Lung (tissue), 12 donors: Measurements from ENCODE around the gene CNTNAP2. TPM values are rescaled to one million over a fixed set of nuclear protein-coding genes. Genes with fewer than 3 reads are reported as not detected.

ENCODE experiments used
- ATAC-seq: fragments of 200-7000 bp; cut with Tn5 transposase; one replicate; pipeline ENCODE4 v1.9.1; 2020; ENCODE audit warnings: moderate number of reproducible peaks; ENCODE audit not compliant: insufficient read depth, low FRiP score
- DNase-seq, 3 donors: peaks; one replicate each; pipeline ENCODE4 v3.0.0-alpha.2; 2013 to 2017
- H3K27ac ChIP-seq, 2 donors: one replicate each; pipeline ENCODE4 v1.5.1; 2013; ENCODE audit warnings: mild to moderate bottlenecking in 2 of 2, moderate library complexity in 2 of 2, control low read depth in 1 of 2, inconsistent platforms in 1 of 2, low read depth in 1 of 2, low read length in 1 of 2
- H3K27me3 ChIP-seq, 3 donors: one replicate each; pipeline ENCODE4 v1.5.1; 2013; ENCODE audit warnings: low read length in 2 of 3; ENCODE audit not compliant: control insufficient read depth in 3 of 3, insufficient read depth in 3 of 3
- H3K36me3 ChIP-seq, 4 donors: one replicate each; pipeline ENCODE4 v1.5.1; 2013; ENCODE audit warnings: low read length in 4 of 4, mild to moderate bottlenecking in 1 of 4, moderate library complexity in 1 of 4; ENCODE audit not compliant: control insufficient read depth in 4 of 4, insufficient read depth in 4 of 4
- H3K4me1 ChIP-seq, 5 donors: one replicate each; pipeline ENCODE4 v1.5.1; 2013; ENCODE audit warnings: low read length in 5 of 5, mild to moderate bottlenecking in 2 of 5, moderate library complexity in 1 of 5; ENCODE audit not compliant: control insufficient read depth in 5 of 5, insufficient read depth in 5 of 5
- H3K4me3 ChIP-seq: one replicate; pipeline ENCODE4 v1.5.1; 2013; ENCODE audit warnings: mild to moderate bottlenecking, control low read depth, moderate library complexity
- H3K9ac ChIP-seq, 2 donors: one replicate each; pipeline ENCODE4 v1.5.1; 2013; ENCODE audit warnings: low read length in 2 of 2, control low read depth in 1 of 2; ENCODE audit not compliant: insufficient read depth in 1 of 2
- H3K9me3 ChIP-seq, 4 donors: one replicate each; pipeline ENCODE4 v1.5.1; 2013; ENCODE audit warnings: low read length in 3 of 4, mild to moderate bottlenecking in 1 of 4, moderate library complexity in 1 of 4; ENCODE audit not compliant: control insufficient read depth in 4 of 4, insufficient read depth in 3 of 4
- CTCF ChIP-seq: IDR thresholded peaks from 2 replicates; pipeline ENCODE4 v1.5.1; 2012; ENCODE audit warnings: mild to moderate bottlenecking; ENCODE audit errors: control extremely low read depth, extremely low read depth
- WGBS, 2 donors: extraction: QIAGEN DNeasy Blood & Tissue Kit; methylation state at CpG; one replicate each; pipeline ENCODE4 v1.1.7; 2013; 5-methylcytosine and 5-hydroxymethylcytosine counted together
- polyA plus RNA-seq, 2 donors: library from polyadenylated mRNA; stranded (reverse); fragments of 200-250 nt; gene quantifications; one replicate each; pipeline ENCODE4 v1.2.1, GENCODE V29; 2013
- total RNA-seq, 2 donors: library from RNA; depleted of rRNA in 1 of 2; stranded (reverse); fragments of >200 nt in 1 of 2; gene quantifications; one replicate each; pipeline ENCODE4 v1.2.1, GENCODE V29; 2014 to 2021
- donor health status: control.
- donor health status: control.
- donor health status: Bipolar disorder and iron deficiency.
- donor health status: healthy.
- donor health status: DM: yes; HTN: yes; CAD: no.

The CNTNAP2 gene
- total and polyA plus RNA-seq, 4 donors: 0.18 to 45.3 (median 0.52) TPM

GRCh38 chr7:146764458-146764857 is 647.9 kb downstream of the CNTNAP2 start:
- WGBS, 2 donors: 55 to 70% methylated on average over 3 of the region's 3 CpGs
- no peak for TF ChIP-seq CTCF
- no peak for DNase-seq
- Histone ChIP-seq H3K36me3 (no peaks in the 10 kb centered on the region), H3K4me3 (no peak overlapping the region), H3K4me1 (no peaks in the 10 kb centered on the region), H3K27me3 (no peaks in the 10 kb centered on the region), H3K9me3 (no peaks in the 10 kb centered on the region), H3K27ac (no peak overlapping the region), H3K9ac (no peak overlapping the region)
- no peak for ATAC-seq

GRCh38 chr7:146768957-146769356 is 652.4 kb downstream of the CNTNAP2 start:
- DNase-seq (peak in 1 of 3 donors; percentile 12), ATAC-seq (no peak)
- TF ChIP-seq CTCF: no peak
- H3K4me1 ChIP-seq: no peaks in the 10 kb centered on the region
- H3K9ac ChIP-seq: no peak overlapping the region
- 77 to 82% methylated on average over 3 of the region's 3 CpGs for WGBS, 2 donors
- H3K9me3 ChIP-seq: no peaks in the 10 kb centered on the region
- no peak overlapping the region for H3K4me3 ChIP-seq
- no peak overlapping the region for H3K27ac ChIP-seq
- H3K36me3 ChIP-seq: no peaks in the 10 kb centered on the region
- H3K27me3 ChIP-seq: no peaks in the 10 kb centered on the region

GRCh38 chr7:146772601-146773000 is 656.0 kb downstream of the CNTNAP2 start:
- no peaks in the 10 kb centered on the region for H3K4me1 ChIP-seq
- ATAC-seq (no peak), DNase-seq (peak; percentile 32 to 61 (median 34))
- no peaks in the 10 kb centered on the region for H3K9me3 ChIP-seq
- H3K27me3 ChIP-seq: no peaks in the 10 kb centered on the region
- no peak overlapping the region for H3K27ac ChIP-seq
- no peak overlapping the region for H3K4me3 ChIP-seq
- no peak overlapping the region for H3K9ac ChIP-seq
- TF ChIP-seq CTCF: no peak
- WGBS, 2 donors: 31 to 44% methylated on average over 5 of the region's 5 CpGs
- H3K36me3 ChIP-seq: no peaks in the 10 kb centered on the region

GRCh38 chr7:146773506-146773905 is 656.9 kb downstream of the CNTNAP2 start:
- H3K27me3 ChIP-seq: no peaks in the 10 kb centered on the region
- no peak overlapping the region for H3K27ac ChIP-seq
- H3K4me3 ChIP-seq: no peak overlapping the region
- ATAC-seq: no peak
- DNase-seq: no peak
- H3K9me3 ChIP-seq: no peaks in the 10 kb centered on the region
- no peaks in the 10 kb centered on the region for H3K36me3 ChIP-seq
- no peak overlapping the region for H3K9ac ChIP-seq
- no peaks in the 10 kb centered on the region for H3K4me1 ChIP-seq
- WGBS, 2 donors: 91% methylated on average over 5 of the region's 5 CpGs
- no peak for TF ChIP-seq CTCF
